Transverse colon (tissue), 3 donors: ENCODE measurements around the gene ZGLP1.

Experiments
- POLR2A ChIP-seq: fragments of 450-650 bp; IDR thresholded peaks from one replicate; pipeline ENCODE4 v1.6.1; 2016; ENCODE audit warnings: antibody characterized with exemption, mild to moderate bottlenecking, moderate library complexity
- TF ChIP-seq, protein P1 (sequence below), 5 experiments: fragments of 200-600 bp in 3 of 5; fragments of 450-650 bp in 2 of 5; sonication (generic) in 3 of 5; IDR thresholded peaks; 1 replicate in 2 of 5; 2 replicates in 3 of 5; pipeline ENCODE4 v1.5.1; 2016 to 2017; ENCODE audit warnings: antibody characterized with exemption in 5 of 5, inconsistent platforms in 3 of 5, mild to moderate bottlenecking in 2 of 5, moderate library complexity in 1 of 5

DNA sequence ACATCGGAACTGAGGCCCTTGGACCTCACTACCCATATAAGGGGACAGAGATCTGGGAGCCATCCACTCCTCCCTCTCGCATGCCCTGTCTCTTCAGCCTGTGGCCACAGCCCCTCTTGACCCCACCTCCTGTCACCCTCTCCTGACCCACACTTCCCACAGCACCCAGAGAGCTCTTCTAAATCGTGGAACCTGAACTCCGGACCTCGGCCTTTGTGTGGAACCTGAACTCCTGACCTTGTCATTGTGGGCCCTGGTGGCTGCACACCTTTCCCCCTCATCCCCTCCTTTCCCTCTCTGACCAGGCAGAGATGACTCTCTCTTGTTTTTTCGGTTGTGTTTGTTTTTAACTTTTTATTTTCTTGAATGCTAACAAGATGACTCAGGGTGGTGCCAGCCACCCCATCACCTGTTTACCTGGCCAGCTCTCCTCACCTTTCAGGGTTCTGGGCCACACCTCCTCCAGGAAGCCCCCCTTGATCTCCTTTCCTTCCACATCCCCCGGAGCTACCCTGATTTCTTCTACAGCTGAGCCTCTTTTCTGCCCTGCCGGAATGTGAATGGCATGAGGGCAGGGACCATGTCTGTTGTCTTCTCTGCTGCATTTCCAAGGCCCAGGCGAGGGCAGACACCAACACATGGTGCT, 52.5 kb downstream of the ZGLP1 start:
- TF ChIP-seq, protein P1, sequence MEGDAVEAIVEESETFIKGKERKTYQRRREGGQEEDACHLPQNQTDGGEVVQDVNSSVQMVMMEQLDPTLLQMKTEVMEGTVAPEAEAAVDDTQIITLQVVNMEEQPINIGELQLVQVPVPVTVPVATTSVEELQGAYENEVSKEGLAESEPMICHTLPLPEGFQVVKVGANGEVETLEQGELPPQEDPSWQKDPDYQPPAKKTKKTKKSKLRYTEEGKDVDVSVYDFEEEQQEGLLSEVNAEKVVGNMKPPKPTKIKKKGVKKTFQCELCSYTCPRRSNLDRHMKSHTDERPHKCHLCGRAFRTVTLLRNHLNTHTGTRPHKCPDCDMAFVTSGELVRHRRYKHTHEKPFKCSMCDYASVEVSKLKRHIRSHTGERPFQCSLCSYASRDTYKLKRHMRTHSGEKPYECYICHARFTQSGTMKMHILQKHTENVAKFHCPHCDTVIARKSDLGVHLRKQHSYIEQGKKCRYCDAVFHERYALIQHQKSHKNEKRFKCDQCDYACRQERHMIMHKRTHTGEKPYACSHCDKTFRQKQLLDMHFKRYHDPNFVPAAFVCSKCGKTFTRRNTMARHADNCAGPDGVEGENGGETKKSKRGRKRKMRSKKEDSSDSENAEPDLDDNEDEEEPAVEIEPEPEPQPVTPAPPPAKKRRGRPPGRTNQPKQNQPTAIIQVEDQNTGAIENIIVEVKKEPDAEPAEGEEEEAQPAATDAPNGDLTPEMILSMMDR (IDR thresholded peaks at IDR 0.05): no peak
- no peak for TF ChIP-seq POLR2A
